LNCaP clone FGC (cell line): ENCODE measurements around the gene ZDHHC18.
"Not testable (repeated sequence)": the region's sequence is repeated elsewhere in the genome, so short reads cannot be mapped to it uniquely, and the experiment has no call there.

ENCODE experiments used
- DNase-seq: peaks from one replicate; pipeline ENCODE4 v3.0.0-alpha.2; 2011; ENCODE audit warnings: low read depth
- H3K4me3 ChIP-seq: 2 replicates; pipeline ENCODE4 v1.5.1; 2011; ENCODE audit warnings: mild to moderate bottlenecking, low read depth, low read length, control low read depth
- CTCF ChIP-seq: IDR thresholded peaks from 2 replicates; pipeline ENCODE4 v1.5.1; 2012; ENCODE audit warnings: mild to moderate bottlenecking; ENCODE audit not compliant: control insufficient read depth, insufficient read depth; ENCODE audit errors: extremely low read depth

The ZDHHC18 gene

GRCh38 chr1:26874896-26875295 is 48.4 kb downstream of the ZDHHC18 start:
- TF ChIP-seq CTCF: no peak
- H3K4me3 ChIP-seq: no peak overlapping the region
- DNase-seq: no peak

- no peak overlapping the region for H3K4me3 ChIP-seq
- no peak for TF ChIP-seq CTCF
- DNase-seq: no peak
Measured at GRCh38 chr1:26877326-26877725, 50.8 kb downstream of the ZDHHC18 start.

- no peak overlapping the region for H3K4me3 ChIP-seq
- TF ChIP-seq CTCF: no peak
- DNase-seq: no peak
Measured at GRCh38 chr1:26879793-26880192, 53.3 kb downstream of the ZDHHC18 start.

- not testable (repeated sequence) for DNase-seq
Measured at GRCh38 chr1:26881611-26882010, 55.1 kb downstream of the ZDHHC18 start.

GRCh38 chr1:26882696-26883463 is 56.4 kb downstream of the ZDHHC18 start:
- no peak overlapping the region for H3K4me3 ChIP-seq
- TF ChIP-seq CTCF: no peak
- DNase-seq: no peak

More at GRCh38 chr1:26881611-26882010, 55.1 kb downstream of the ZDHHC18 start:
- not testable (repeated sequence) for H3K4me3 ChIP-seq

- DNase-seq: no peak
- peak; percentile 37; the same call in 1 of the 2 replicates for TF ChIP-seq CTCF
- H3K4me3 ChIP-seq: no peak overlapping the region
Measured at GRCh38 chr1:26887125-26887524, 60.6 kb downstream of the ZDHHC18 start.

GRCh38 chr1:26888231-26888630 is 61.7 kb downstream of the ZDHHC18 start:
- no peak overlapping the region for H3K4me3 ChIP-seq
- no peak for TF ChIP-seq CTCF
- DNase-seq: no peak
